GM18951 (cell line): ENCODE results near the gene EARS2.
"Not testable (repeated sequence)": the region's sequence is repeated elsewhere in the genome, so short reads cannot be mapped to it uniquely, and the experiment has no call there.

Experiments
- POLR2A ChIP-seq: IDR thresholded peaks from 4 replicates; pipeline ENCODE4 v1.6.1; 2011; ENCODE audit warnings: mild to moderate bottlenecking; ENCODE audit not compliant: insufficient read length, insufficient read depth; ENCODE audit errors: extremely low read depth
- in situ Hi-C: fragments of 300-500 bp; cut with MboI; formaldehyde crosslinking; loops from one replicate; pipeline ENCODE4 v1.12.0; 2022; ENCODE audit warnings: low sequenced_read_pairs, mixed read lengths, inconsistent platforms; ENCODE audit not compliant: unreplicated experiment

The EARS2 gene

GRCh38 chr16:23556881-23557778, at the start of gene EARS2, which contains the start of gene UBFD1:
Gene EARS2, minus strand, starts transcription at chr16:23557350. Its CDS starts 7 bp downstream, at chr16:23557343.
Gene UBFD1, plus strand, starts transcription at chr16:23557727. Its CDS starts 16 bp downstream, at chr16:23557743.
- TF ChIP-seq POLR2A: peak; percentile 69
- in situ Hi-C loops: no loop called here

GRCh38 chr16:23597003-23597756, 40.0 kb upstream of the EARS2 start:
- no peak for TF ChIP-seq POLR2A
- in situ Hi-C loops: no loop called here

- in situ Hi-C loops: no loop called here
- TF ChIP-seq POLR2A: peak; percentile 77
These were observed 39.0 kb upstream of the EARS2 start, which contains the start of gene NDUFAB1 for GRCh38 chr16:23595951-23596720. Gene NDUFAB1, minus strand, starts transcription at chr16:23596316. Its CDS starts 26 bp downstream, at chr16:23596290.

- in situ Hi-C loops: no loop called here
- TF ChIP-seq POLR2A: no peak
These were observed 38.2 kb upstream of the EARS2 start for GRCh38 chr16:23595246-23595950.

- in situ Hi-C loops: no loop called here
- no peak for TF ChIP-seq POLR2A
These were observed 37.0 kb upstream of the EARS2 start for GRCh38 chr16:23594186-23594585.

GRCh38 chr16:23590181-23590580, 33.0 kb upstream of the EARS2 start:
- TF ChIP-seq POLR2A: no peak
- in situ Hi-C loops: no loop called here

- in situ Hi-C loops: no loop called here
- no peak for TF ChIP-seq POLR2A
These were observed 30.6 kb upstream of the EARS2 start for GRCh38 chr16:23587726-23588125.

GRCh38 chr16:23584186-23585076, 27.3 kb upstream of the EARS2 start:
- in situ Hi-C loops: no loop called here
- no peak for TF ChIP-seq POLR2A

GRCh38 chr16:23583271-23583670, 26.1 kb upstream of the EARS2 start:
- in situ Hi-C loops: not testable (repeated sequence)

GRCh38 chr16:23581764-23582163, 24.6 kb upstream of the EARS2 start:
- no peak for TF ChIP-seq POLR2A
- in situ Hi-C loops: no loop called here

GRCh38 chr16:23580391-23580790, 23.2 kb upstream of the EARS2 start:
- no peak for TF ChIP-seq POLR2A
- in situ Hi-C loops: no loop called here
